Measurements from ENCODE around the gene TPX2. TPM values are rescaled to one million over a fixed set of nuclear protein-coding genes. Genes with fewer than 3 reads are reported as not detected.

TPX2 gene
- total and polyA plus RNA-seq, 2 donors (not counting 3 experiments of a cell fraction or from before 2014, with no cell fraction given), result 24.8 to 114 TPM

GRCh38 chr20:31831211-31831610, 92.1 kb downstream of the TPX2 start:
- Histone ChIP-seq H3K27me3 (ENCODE audit: control insufficient read depth in 2 of 2, insufficient read depth in 2 of 2, low read length in 2 of 2) (no peaks in the 10 kb centered on the region), H3K36me3 (ENCODE audit: control insufficient read depth in 2 of 2, extremely low read depth in 1 of 2, insufficient read depth in 2 of 2, low read length in 2 of 2) (no peaks in the 10 kb centered on the region), H3K27ac (ENCODE audit: insufficient read depth, low read depth, low read length) (no peak overlapping the region), H3K4me3 (replicated peaks in 1 of 3; ENCODE audit: insufficient read depth in 1 of 3, low read depth in 1 of 3, low read length in 3 of 3) (no peak overlapping the region), H3K9ac (replicated peaks; ENCODE audit: extremely low read depth, insufficient read depth, low read length) (no peak overlapping the region), H2AFZ (ENCODE audit: low read depth, low read length) (no peak overlapping the region), H3K4me1 (ENCODE audit: control insufficient read depth, extremely low read depth, insufficient read depth, low read length) (peaks cover 16% of the 10 kb centered on the region), H4K20me1 (replicated peaks; ENCODE audit: control insufficient read depth, extremely low read depth, insufficient read depth, low read length) (no peaks in the 10 kb centered on the region), H3K9me1 (replicated peaks; ENCODE audit: control insufficient read depth, extremely low read depth, insufficient read depth, low read length) (no peaks in the 10 kb centered on the region), H3K4me2 (ENCODE audit: insufficient read depth, low read length) (no peak overlapping the region), H3K9me3 (replicated peaks; ENCODE audit: control insufficient read depth, insufficient read depth, low read length) (no peaks in the 10 kb centered on the region), H3K79me2 (ENCODE audit: control insufficient read depth, insufficient read depth, low read length) (no peaks in the 10 kb centered on the region)
- FAIRE-seq (no peak), DNase-seq (ENCODE audit: low read depth, low spot score) (no peak)
- no peak for TF ChIP-seq GATA2 (IDR thresholded peaks at IDR 0.05; ENCODE audit: insufficient read depth, insufficient read length, low read depth, low read length)
- TF ChIP-seq JUN (IDR thresholded peaks at IDR 0.05; ENCODE audit: borderline replicate concordance, insufficient read depth, insufficient read length, low read depth), result no peak
- TF ChIP-seq MAX (IDR thresholded peaks at IDR 0.05; ENCODE audit: insufficient read depth, insufficient read length), result no peak
- no peak for TF ChIP-seq POLR2AphosphoS5 (IDR thresholded peaks at IDR 0.05; ENCODE audit: insufficient read depth, low read depth, low read length)
- TF ChIP-seq EZH2 (IDR thresholded peaks at IDR 0.05; ENCODE audit: borderline replicate concordance, low read depth, low read length, severe bottlenecking), result no peak
- no peak for TF ChIP-seq CTCF (IDR thresholded peaks at IDR 0.05; ENCODE audit: extremely low read depth in 1 of 2, insufficient read depth in 1 of 2, low read depth in 1 of 2, low read length in 2 of 2)
- TF ChIP-seq FOS (IDR thresholded peaks at IDR 0.05; ENCODE audit: borderline replicate concordance, insufficient read depth, low read length), result no peak
- TF ChIP-seq MYC (IDR thresholded peaks at IDR 0.05; ENCODE audit: low read depth, low read length), result no peak
- TF ChIP-seq POLR2A (IDR thresholded peaks at IDR 0.05; ENCODE audit: low read depth, low read length), result no peak
- dilution Hi-C loops (cut with MboI; ENCODE audit: extremely low pct_ligation_motif_present, low sequenced_read_pairs), result no loop called here
- CTCF ChIA-PET, result interaction anchor here (25.3 kb wide), 1 partner anchor 19 kb away, joined by 619 read pairs; the partner anchor contains the start of gene FOXS1
- intact Hi-C loops (cut with micrococcal nuclease), result no loop called here
- POLR2A ChIA-PET, result no interaction called here
- BruUV-seq (replicated peaks), result no TSS peak

Data from endothelial cell of umbilical vein (primary cell).